Heart left ventricle (tissue), 13 donors: ENCODE results near the gene ABCC6.

Source experiments
- CTCF ChIP-seq, 12 donors: fragments of 200-600 bp; sonication (generic) in 4 of 12; IDR thresholded peaks; one replicate each; pipeline versions ENCODE4 v1.5.0 to v1.8.0; 2018 to 2022; ENCODE audit warnings: antibody characterized with exemption in 12 of 12, mild to moderate bottlenecking in 5 of 12
- POLR2A ChIP-seq, 2 donors: fragments of 450-650 bp; IDR thresholded peaks; one replicate each; pipeline ENCODE4 v1.6.1; 2017; ENCODE audit warnings: antibody characterized with exemption in 2 of 2, mild to moderate bottlenecking in 2 of 2, moderate library complexity in 2 of 2
- donor health status: ischemic (EF 13 %, LVEDD 7.1; RV severe dilation, severe dysfunction).
- donor health status: DM: no; HTN: yes; CAD: no.
- donor health status: DM: no; HTN: no; CAD: no.
- donor health status: ischemic (EF 25% LVEDD 6.9; RV normal size, moderate dysfunction).
- donor health status: ischemic (EF 25% LVEDD 5.7; RV mildly dilated, moderate dysfunction).
- donor health status: ischemic (EF 35%, LVEDD 5.7; RV mildly dilated, moderate dysfunction).
- donor health status: nonischemic (EF 11% LVEDD 7.7; RV severe dilation, severe dysfunction).
- donor health status: DM: yes; HTN: yes; CAD: no.
- donor health status: PGD.
- donor health status: ischemic (EF 29% LVEDD 5.4; RV normal size, mild dysfunction).
- donor health status: nonischemic (EF 23%, LVEDD 6.1; RV moderate dilation, normal function).

DNA sequence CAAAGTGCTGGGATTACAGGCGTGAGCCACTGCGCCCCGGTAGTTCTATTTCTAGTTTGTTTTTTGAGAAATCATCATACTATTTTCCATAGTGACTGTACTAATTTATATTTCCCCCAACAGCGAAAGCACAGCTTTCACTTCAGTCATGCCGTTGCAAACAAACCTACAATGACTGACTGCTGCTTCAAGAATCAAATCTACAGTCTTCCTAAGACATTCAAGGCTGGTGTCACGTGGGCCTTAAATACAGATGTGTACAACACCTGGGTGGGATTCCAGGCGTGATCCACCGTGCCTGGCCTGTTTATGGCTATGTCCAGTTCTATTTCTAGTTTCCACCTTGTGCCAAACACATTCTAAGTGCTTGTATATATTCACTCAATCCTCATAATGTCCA lies 72.0 kb downstream of the ABCC6 start:
- TF ChIP-seq CTCF (IDR thresholded peaks at IDR 0.05) (no peak), POLR2A (IDR thresholded peaks at IDR 0.05) (no peak)
